LNCaP clone FGC (cell line): ENCODE data around the gene TBX5.

Experiments used
- DNase-seq: peaks from one replicate; pipeline ENCODE4 v3.0.0-alpha.2; 2011; ENCODE audit warnings: low read depth
- H3K4me3 ChIP-seq: 2 replicates; pipeline ENCODE4 v1.5.1; 2011; ENCODE audit warnings: mild to moderate bottlenecking, low read depth, low read length, control low read depth
- CTCF ChIP-seq: IDR thresholded peaks from 2 replicates; pipeline ENCODE4 v1.5.1; 2012; ENCODE audit warnings: mild to moderate bottlenecking; ENCODE audit not compliant: control insufficient read depth, insufficient read depth; ENCODE audit errors: extremely low read depth

The TBX5 gene

DNA sequence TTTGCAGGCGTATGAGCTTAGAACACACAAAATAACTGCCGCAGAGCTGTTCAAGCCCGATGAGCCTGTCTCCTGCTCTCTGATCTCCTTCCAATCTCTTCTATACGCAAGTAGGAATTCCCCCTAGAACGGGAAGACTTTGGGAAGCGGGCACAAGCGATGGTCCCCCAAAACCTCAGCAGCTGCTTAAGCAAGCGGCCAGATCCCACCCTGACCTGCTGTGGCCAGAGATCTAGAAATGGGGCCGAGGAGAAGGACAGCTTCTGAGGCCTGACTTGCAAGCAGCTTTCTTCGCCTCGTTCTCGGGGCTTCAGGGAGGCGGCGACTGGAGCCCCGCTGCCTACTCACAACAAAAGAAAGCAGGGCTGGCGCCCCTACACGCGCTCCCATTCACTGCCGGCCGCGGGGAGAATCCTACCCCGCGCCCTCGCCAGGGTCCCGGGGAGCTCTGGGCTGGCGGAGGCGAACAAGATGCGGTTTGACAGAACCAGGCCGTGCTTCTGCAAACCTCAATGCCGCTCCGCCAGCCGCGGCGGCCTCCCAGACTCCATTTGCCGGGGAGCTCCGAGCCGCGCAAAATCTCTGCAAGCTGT lies 922 bp downstream of the TBX5 start:
- DNase-seq: no peak
- H3K4me3 ChIP-seq: no peak overlapping the region
- TF ChIP-seq CTCF: no peak

GRCh38 chr12:114404083-114404925 lies 1.6 kb downstream of the TBX5 start:
- no peak for DNase-seq
- H3K4me3 ChIP-seq: no peak overlapping the region
- TF ChIP-seq CTCF: no peak

- H3K4me3 ChIP-seq: no peak overlapping the region
- no peak for DNase-seq
- no peak for TF ChIP-seq CTCF
These were observed 2.3 kb downstream of the TBX5 start for GRCh38 chr12:114403690-114404066.

GRCh38 chr12:114403011-114403689 lies 2.8 kb downstream of the TBX5 start:
- DNase-seq: no peak
- no peak for TF ChIP-seq CTCF
- no peak overlapping the region for H3K4me3 ChIP-seq

DNA sequence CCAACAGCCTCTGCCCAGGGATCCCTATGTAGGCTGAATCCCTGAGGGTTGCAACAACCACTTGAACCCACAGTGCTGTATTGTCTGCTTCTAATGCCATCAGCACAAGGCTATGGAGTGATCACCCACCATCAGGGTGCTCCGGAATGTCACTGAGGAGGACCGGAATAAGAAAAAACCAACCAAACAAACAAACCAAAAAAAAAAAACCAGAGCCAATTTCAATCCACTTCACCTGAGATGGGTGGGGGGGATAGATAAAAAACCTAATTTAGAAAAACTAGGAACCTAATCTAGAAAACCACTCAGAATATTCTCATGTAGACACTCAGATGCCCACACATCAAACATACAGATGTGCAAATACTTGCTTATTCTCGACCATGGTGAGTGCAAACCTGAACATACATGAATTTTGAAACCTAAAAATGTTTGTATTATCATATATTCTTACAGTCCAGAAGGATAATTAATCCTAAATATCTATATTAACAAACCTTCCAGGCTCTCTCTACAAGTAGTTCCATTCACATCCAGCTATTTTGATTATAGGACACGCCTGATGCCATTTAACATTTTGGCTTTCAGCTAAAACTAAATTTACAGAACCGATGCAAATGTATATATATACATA lies 3.7 kb downstream of the TBX5 start:
- no peak for DNase-seq
- H3K4me3 ChIP-seq: no peak overlapping the region
- no peak for TF ChIP-seq CTCF

GRCh38 chr12:114401328-114402083 lies 4.4 kb downstream of the TBX5 start:
- TF ChIP-seq CTCF: no peak
- DNase-seq: no peak
- no peak overlapping the region for H3K4me3 ChIP-seq
